Liver (tissue), 9 donors: ENCODE measurements around the gene S100A2. TPM values are rescaled to one million over a fixed set of nuclear protein-coding genes. Genes with fewer than 3 reads are reported as not detected.

Experiments used
- DNase-seq: peaks from one replicate; pipeline ENCODE4 v3.0.0-alpha.2; 2017; ENCODE audit warnings: low spot score
- H3K27ac ChIP-seq, 2 donors: one replicate each; pipeline ENCODE4 v1.7.0; 2013; ENCODE audit warnings: inconsistent platforms in 2 of 2, low read length in 2 of 2, control low read depth in 1 of 2, low read depth in 1 of 2, mild to moderate bottlenecking in 1 of 2
- H3K27me3 ChIP-seq, 4 donors: one replicate each; pipeline versions ENCODE4 v1.6.1 to v1.7.0; 2013; ENCODE audit warnings: low read length in 3 of 4, inconsistent platforms in 1 of 4, mild to moderate bottlenecking in 1 of 4, moderate library complexity in 1 of 4; ENCODE audit not compliant: control insufficient read depth in 4 of 4, insufficient read depth in 4 of 4
- H3K36me3 ChIP-seq, 4 donors: one replicate each; pipeline versions ENCODE4 v1.6.1 to v1.7.0; 2013; ENCODE audit warnings: low read length in 3 of 4, mild to moderate bottlenecking in 3 of 4, low read depth in 1 of 4, moderate library complexity in 1 of 4; ENCODE audit not compliant: control insufficient read depth in 4 of 4, insufficient read depth in 3 of 4
- H3K4me1 ChIP-seq, 4 donors: one replicate each; pipeline versions ENCODE4 v1.6.1 to v1.7.0; 2013; ENCODE audit warnings: low read length in 3 of 4, mild to moderate bottlenecking in 3 of 4, moderate library complexity in 1 of 4; ENCODE audit not compliant: control insufficient read depth in 4 of 4, insufficient read depth in 4 of 4
- H3K4me3 ChIP-seq, 3 donors: one replicate each; pipeline versions ENCODE4 v1.6.1 to v1.7.0; 2013; ENCODE audit warnings: low read length in 3 of 3, control low read depth in 1 of 3, low read depth in 1 of 3, mild to moderate bottlenecking in 1 of 3
- H3K9ac ChIP-seq, 2 donors: one replicate each; pipeline ENCODE4 v1.7.0; 2013; ENCODE audit warnings: low read length in 2 of 2, mild to moderate bottlenecking in 2 of 2, moderate library complexity in 2 of 2, control low read depth in 1 of 2, low read depth in 1 of 2
- H3K9me3 ChIP-seq, 4 donors: one replicate each; pipeline versions ENCODE4 v1.6.1 to v1.7.0; 2013; ENCODE audit warnings: low read length in 3 of 4; ENCODE audit not compliant: control insufficient read depth in 4 of 4
- EGR1 ChIP-seq, 2 donors: IDR thresholded peaks; 2 replicates each; pipeline ENCODE4 v1.6.1; 2016 to 2018; ENCODE audit warnings: antibody characterized with exemption in 2 of 2, low read depth in 2 of 2
- FOXA1 ChIP-seq: IDR thresholded peaks from 2 replicates; pipeline ENCODE4 v1.6.1; 2016; ENCODE audit warnings: antibody characterized with exemption
- FOXA2 ChIP-seq: IDR thresholded peaks from 2 replicates; pipeline ENCODE4 v1.6.1; 2016; ENCODE audit warnings: antibody characterized with exemption
- GABPA ChIP-seq, 2 donors: IDR thresholded peaks in 1 of 2; conservative IDR thresholded peaks in 1 of 2; 2 replicates each; pipeline ENCODE4 v1.6.1; 2016; ENCODE audit warnings: antibody characterized with exemption in 2 of 2, mild to moderate bottlenecking in 1 of 2, moderate library complexity in 1 of 2
- HNF4A ChIP-seq, 2 donors: conservative IDR thresholded peaks; 2 replicates each; pipeline ENCODE4 v1.6.1; 2016; ENCODE audit warnings: antibody characterized with exemption in 2 of 2, mild to moderate bottlenecking in 2 of 2
- HNF4G ChIP-seq: IDR thresholded peaks from 2 replicates; pipeline ENCODE4 v1.6.1; 2016; ENCODE audit warnings: antibody characterized with exemption
- JUND ChIP-seq, 2 donors: IDR thresholded peaks; 2 replicates each; pipeline ENCODE4 v1.6.1; 2016; ENCODE audit warnings: antibody characterized with exemption in 2 of 2
- NR2F2 ChIP-seq: IDR thresholded peaks from 2 replicates; pipeline ENCODE4 v1.6.1; 2016; ENCODE audit warnings: antibody characterized with exemption
- RAD21 ChIP-seq, 2 donors: IDR thresholded peaks; 2 replicates each; pipeline ENCODE4 v1.6.1; 2016; ENCODE audit warnings: antibody characterized with exemption in 2 of 2, mild to moderate bottlenecking in 2 of 2
- REST ChIP-seq: IDR thresholded peaks from 2 replicates; pipeline ENCODE4 v1.6.1; 2016; ENCODE audit warnings: antibody characterized with exemption, mild to moderate bottlenecking
- RXRA ChIP-seq, 2 donors: IDR thresholded peaks; 2 replicates each; pipeline ENCODE4 v1.6.1; 2017 to 2018; ENCODE audit warnings: antibody characterized with exemption in 2 of 2, mild to moderate bottlenecking in 1 of 2
- SP1 ChIP-seq: IDR thresholded peaks from 2 replicates; pipeline ENCODE4 v1.6.1; 2018; ENCODE audit warnings: antibody characterized with exemption, mild to moderate bottlenecking
- TAF1 ChIP-seq: conservative IDR thresholded peaks from 2 replicates; pipeline ENCODE4 v1.6.1; 2016; ENCODE audit warnings: antibody characterized with exemption, mild to moderate bottlenecking
- YY1 ChIP-seq: IDR thresholded peaks from 2 replicates; pipeline ENCODE4 v1.6.1; 2016; ENCODE audit warnings: antibody characterized with exemption, mild to moderate bottlenecking
- WGBS: extraction: QIAGEN DNeasy Blood & Tissue Kit; methylation state at CpG from one replicate; pipeline ENCODE4 v1.1.7; 2013; 5-methylcytosine and 5-hydroxymethylcytosine counted together
- polyA plus RNA-seq, 2 donors: library from polyadenylated mRNA; stranded (reverse) in 1 of 2; unstranded in 1 of 2; fragments of 200-250 nt in 1 of 2; fragments of >200 nt in 1 of 2; fragmentation: Nextera tagmentation in 1 of 2; extraction: Ambion mirVana in 1 of 2; gene quantifications; one replicate each; pipeline versions ENCODE4 v1.2.1 to v1.2.3, GENCODE V29; 2013 to 2015
- total RNA-seq, 2 donors: library from RNA; depleted of rRNA; stranded (reverse); fragments of >200 nt; gene quantifications; one replicate each; pipeline ENCODE4 v1.2.3, GENCODE V29; 2014
- TF ChIP-seq, protein P1 (sequence below): IDR thresholded peaks from 2 replicates; pipeline ENCODE4 v1.6.1; 2016; ENCODE audit warnings: antibody characterized with exemption
- TF ChIP-seq, protein P2 (sequence below): IDR thresholded peaks from 2 replicates; pipeline ENCODE4 v1.6.1; 2016; ENCODE audit warnings: antibody characterized with exemption
- TF ChIP-seq, protein P3 (sequence below): IDR thresholded peaks from 2 replicates; pipeline ENCODE4 v1.6.1; 2016; ENCODE audit warnings: antibody characterized with exemption
- TF ChIP-seq, protein P4 (sequence below): fragments of 150-350 bp; IDR thresholded peaks from 2 replicates; pipeline ENCODE4 v1.5.1; 2017; ENCODE audit warnings: improper control_type of control experiment, low read depth, low read length; ENCODE audit not compliant: missing input control
- donor health status: healthy.
- donor health status: healthy.
- donor health status: healthy.
- donor health status: healthy.
- donor health status: healthy.

Gene S100A2
- total and polyA plus RNA-seq, 4 donors = 0.22 to 0.67 TPM; not detected in 2

GRCh38 chr1:153550827-153551500 lies 14.7 kb downstream of the S100A2 start (continued):
- TF ChIP-seq, protein P1, sequence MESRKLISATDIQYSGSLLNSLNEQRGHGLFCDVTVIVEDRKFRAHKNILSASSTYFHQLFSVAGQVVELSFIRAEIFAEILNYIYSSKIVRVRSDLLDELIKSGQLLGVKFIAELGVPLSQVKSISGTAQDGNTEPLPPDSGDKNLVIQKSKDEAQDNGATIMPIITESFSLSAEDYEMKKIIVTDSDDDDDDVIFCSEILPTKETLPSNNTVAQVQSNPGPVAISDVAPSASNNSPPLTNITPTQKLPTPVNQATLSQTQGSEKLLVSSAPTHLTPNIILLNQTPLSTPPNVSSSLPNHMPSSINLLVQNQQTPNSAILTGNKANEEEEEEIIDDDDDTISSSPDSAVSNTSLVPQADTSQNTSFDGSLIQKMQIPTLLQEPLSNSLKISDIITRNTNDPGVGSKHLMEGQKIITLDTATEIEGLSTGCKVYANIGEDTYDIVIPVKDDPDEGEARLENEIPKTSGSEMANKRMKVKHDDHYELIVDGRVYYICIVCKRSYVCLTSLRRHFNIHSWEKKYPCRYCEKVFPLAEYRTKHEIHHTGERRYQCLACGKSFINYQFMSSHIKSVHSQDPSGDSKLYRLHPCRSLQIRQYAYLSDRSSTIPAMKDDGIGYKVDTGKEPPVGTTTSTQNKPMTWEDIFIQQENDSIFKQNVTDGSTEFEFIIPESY = no peak

DNA sequence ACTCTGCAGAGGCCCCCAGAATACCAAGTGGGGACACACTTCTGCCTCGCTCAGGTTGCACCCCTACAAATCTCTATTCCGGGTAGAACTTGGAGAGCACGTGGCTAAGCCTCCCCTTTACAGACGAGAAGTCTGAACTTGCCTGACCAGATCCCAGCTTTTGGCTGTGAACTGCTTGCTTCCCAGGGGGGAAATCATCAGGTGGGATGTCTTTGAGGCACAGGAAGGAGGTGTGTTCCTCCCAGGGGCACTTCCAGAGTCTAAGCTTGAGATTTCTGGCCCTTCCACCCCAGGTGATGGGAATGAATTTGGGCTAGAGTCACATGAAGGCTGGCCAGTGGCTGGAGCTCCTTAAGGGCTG lies 15.3 kb downstream of the S100A2 start:
- no peaks in the 10 kb centered on the region for H3K4me1 ChIP-seq
- no peak for DNase-seq
- no peaks in the 10 kb centered on the region for H3K36me3 ChIP-seq
- no peaks in the 10 kb centered on the region for H3K9me3 ChIP-seq
- H3K9ac ChIP-seq = no peak overlapping the region
- TF ChIP-seq, protein P2, sequence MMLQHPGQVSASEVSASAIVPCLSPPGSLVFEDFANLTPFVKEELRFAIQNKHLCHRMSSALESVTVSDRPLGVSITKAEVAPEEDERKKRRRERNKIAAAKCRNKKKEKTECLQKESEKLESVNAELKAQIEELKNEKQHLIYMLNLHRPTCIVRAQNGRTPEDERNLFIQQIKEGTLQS = no peak
- TF ChIP-seq TAF1 = no peak
- TF ChIP-seq GABPA (IDR thresholded peaks at IDR 0.05 in 1 of 2, conservative IDR thresholded peaks at IDR 0.05 in 1 of 2) = no peak
- no peak for TF ChIP-seq RXRA (IDR thresholded peaks at IDR 0.05)
- no peak for TF ChIP-seq SP1
- TF ChIP-seq, protein P3, sequence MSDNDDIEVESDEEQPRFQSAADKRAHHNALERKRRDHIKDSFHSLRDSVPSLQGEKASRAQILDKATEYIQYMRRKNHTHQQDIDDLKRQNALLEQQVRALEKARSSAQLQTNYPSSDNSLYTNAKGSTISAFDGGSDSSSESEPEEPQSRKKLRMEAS = no peak
- TF ChIP-seq FOXA2 = no peak
- no peak for TF ChIP-seq YY1
- TF ChIP-seq REST = no peak
- TF ChIP-seq EGR1 (IDR thresholded peaks at IDR 0.05; ENCODE audit: low read depth in 2 of 2) = no peak
- TF ChIP-seq HNF4A (conservative IDR thresholded peaks at IDR 0.05) = no peak
- TF ChIP-seq, protein P4, sequence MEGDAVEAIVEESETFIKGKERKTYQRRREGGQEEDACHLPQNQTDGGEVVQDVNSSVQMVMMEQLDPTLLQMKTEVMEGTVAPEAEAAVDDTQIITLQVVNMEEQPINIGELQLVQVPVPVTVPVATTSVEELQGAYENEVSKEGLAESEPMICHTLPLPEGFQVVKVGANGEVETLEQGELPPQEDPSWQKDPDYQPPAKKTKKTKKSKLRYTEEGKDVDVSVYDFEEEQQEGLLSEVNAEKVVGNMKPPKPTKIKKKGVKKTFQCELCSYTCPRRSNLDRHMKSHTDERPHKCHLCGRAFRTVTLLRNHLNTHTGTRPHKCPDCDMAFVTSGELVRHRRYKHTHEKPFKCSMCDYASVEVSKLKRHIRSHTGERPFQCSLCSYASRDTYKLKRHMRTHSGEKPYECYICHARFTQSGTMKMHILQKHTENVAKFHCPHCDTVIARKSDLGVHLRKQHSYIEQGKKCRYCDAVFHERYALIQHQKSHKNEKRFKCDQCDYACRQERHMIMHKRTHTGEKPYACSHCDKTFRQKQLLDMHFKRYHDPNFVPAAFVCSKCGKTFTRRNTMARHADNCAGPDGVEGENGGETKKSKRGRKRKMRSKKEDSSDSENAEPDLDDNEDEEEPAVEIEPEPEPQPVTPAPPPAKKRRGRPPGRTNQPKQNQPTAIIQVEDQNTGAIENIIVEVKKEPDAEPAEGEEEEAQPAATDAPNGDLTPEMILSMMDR = no peak
- TF ChIP-seq FOXA1 = no peak
- no peak for TF ChIP-seq JUND (IDR thresholded peaks at IDR 0.05)
- no peak for TF ChIP-seq NR2F2
- TF ChIP-seq, protein P1 = no peak
- TF ChIP-seq HNF4G = no peak
- no peak for TF ChIP-seq RAD21 (IDR thresholded peaks at IDR 0.05)
- H3K4me3 ChIP-seq = no peak overlapping the region
- WGBS = 91% methylated on average over 4 of the region's 4 CpGs
- H3K27me3 ChIP-seq = no peaks in the 10 kb centered on the region
- H3K27ac ChIP-seq = no peak overlapping the region
